Spinal cord (tissue), 10 donors: ENCODE results near the gene RERG. TPM values are rescaled to one million over a fixed set of nuclear protein-coding genes. Genes with fewer than 3 reads are reported as not detected.
"Not testable (repeated sequence)": the region's sequence is repeated elsewhere in the genome, so short reads cannot be mapped to it uniquely, and the experiment has no call there.

Source experiments
- DNase-seq, 6 donors: peaks; one replicate each; pipeline versions ENCODE4 v3.0.0 to v3.0.0-alpha.2; 2013 to 2015; ENCODE audit warnings: low spot score in 6 of 6, low read depth in 4 of 6
- H3K27ac ChIP-seq: one replicate; pipeline ENCODE4 v1.5.1; 2013; ENCODE audit warnings: low read depth, low read length, control low read depth
- H3K27me3 ChIP-seq: one replicate; pipeline ENCODE4 v1.6.1; 2013; ENCODE audit warnings: low read length; ENCODE audit not compliant: control insufficient read depth, insufficient read depth
- H3K36me3 ChIP-seq: one replicate; pipeline ENCODE4 v1.6.1; 2013; ENCODE audit warnings: low read length; ENCODE audit not compliant: control insufficient read depth, insufficient read depth
- H3K4me1 ChIP-seq: one replicate; pipeline ENCODE4 v1.6.1; 2013; ENCODE audit warnings: low read length; ENCODE audit not compliant: control insufficient read depth, insufficient read depth
- H3K4me3 ChIP-seq: one replicate; pipeline ENCODE4 v1.5.1; 2013; ENCODE audit warnings: low read depth, low read length, control low read depth
- H3K9me3 ChIP-seq: one replicate; pipeline ENCODE4 v1.6.1; 2013; ENCODE audit warnings: low read length; ENCODE audit not compliant: control insufficient read depth, insufficient read depth
- WGBS: methylation state at CpG from one replicate; pipeline ENCODE4 v1.1.5; 2013; ENCODE audit warnings: missing lambda C conversion rate; ENCODE audit not compliant: insufficient coverage; 5-methylcytosine and 5-hydroxymethylcytosine counted together
- polyA plus RNA-seq, 2 donors: library from polyadenylated mRNA; unstranded; fragments of 120-200 nt; gene quantifications; one replicate each; pipeline ENCODE4 v1.2.1, GENCODE V29; 2013; ENCODE audit not compliant: insufficient read length in 2 of 2
- total RNA-seq, 2 donors: library from RNA; depleted of rRNA in 1 of 2; stranded (reverse); fragments of 120-200 nt in 1 of 2; fragments of >200 nt in 1 of 2; gene quantifications; one replicate each; pipeline versions ENCODE4 v1.2.3 to v1.2.4, GENCODE V29; 2013 to 2014
- donor health status: healthy.

RERG gene
- total and polyA plus RNA-seq, 4 donors: 6.6 to 17.5 (median 10.5) TPM

DNA sequence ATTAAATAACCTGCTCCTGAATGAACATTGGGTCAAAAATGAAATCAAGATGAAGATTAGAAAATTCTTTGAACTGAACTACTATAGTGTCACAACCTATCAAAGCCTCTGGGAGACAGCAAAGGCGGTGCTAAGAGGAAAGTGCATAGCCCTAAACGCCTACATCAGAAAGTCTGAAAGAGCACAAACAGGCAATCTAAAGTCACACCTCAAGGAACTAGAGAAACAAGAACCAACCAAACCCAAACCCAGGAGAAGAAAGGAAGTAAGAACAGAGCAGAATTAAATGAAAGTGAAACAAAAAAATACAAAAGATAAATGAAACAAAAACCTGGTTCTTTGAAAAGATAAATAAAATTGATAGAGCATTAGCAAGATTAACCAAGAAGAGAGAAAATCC lies 143.5 kb downstream of the RERG start:
- no CpG with 5 or more reads among the region's 2 CpGs for WGBS
- H3K36me3 ChIP-seq, H3K27ac ChIP-seq, H3K27me3 ChIP-seq, DNase-seq, H3K9me3 ChIP-seq, H3K4me3 ChIP-seq, H3K4me1 ChIP-seq: not testable (repeated sequence)

- H3K27me3 ChIP-seq: no peaks in the 10 kb centered on the region
- no peaks in the 10 kb centered on the region for H3K9me3 ChIP-seq
- no peak for DNase-seq
- no peaks in the 10 kb centered on the region for H3K4me1 ChIP-seq
- H3K4me3 ChIP-seq: no peak overlapping the region
- H3K36me3 ChIP-seq: no peaks in the 10 kb centered on the region
- WGBS: no CpG with 5 or more reads among the region's 1 CpG
- no peak overlapping the region for H3K27ac ChIP-seq
Measured at GRCh38 chr12:15074351-15074750, 146.9 kb downstream of the RERG start.

GRCh38 chr12:15059123-15059522 lies 162.1 kb downstream of the RERG start:
- DNase-seq: no peak
- Histone ChIP-seq H3K4me1 (no peaks in the 10 kb centered on the region), H3K4me3 (no peak overlapping the region), H3K9me3 (no peaks in the 10 kb centered on the region), H3K27ac (no peak overlapping the region), H3K36me3 (no peaks in the 10 kb centered on the region), H3K27me3 (no peaks in the 10 kb centered on the region)
- WGBS: no CpG with 5 or more reads among the region's 1 CpG

Other genes starting within 250 kb of the RERG start
- gene PDE6H, start 248.4 kb downstream of the RERG start, total RNA-seq: under 1 TPM in 1 of 2 donors, not detected in 1; 0.89 TPM
- gene PDE6H, start 248.4 kb downstream of the RERG start, polyA plus RNA-seq: under 1 TPM; 0.21 to 0.35 TPM
- gene PTPRO, start 101.1 kb upstream of the RERG start, total RNA-seq: 10 to 100 TPM; 29.9 to 59.6 TPM
- 10 to 100 TPM; 54.8 to 71.8 TPM for gene PTPRO, start 101.1 kb upstream of the RERG start, polyA plus RNA-seq